Skeletal muscle cell (primary cell): ENCODE data around the gene TNNT2.

Source experiments
- DNase-seq: peaks from one replicate; pipeline ENCODE4 v3.0.0-alpha.2; 2010; ENCODE audit warnings: low read depth
- H3K4me3 ChIP-seq: 2 replicates; pipeline ENCODE4 v1.5.1; 2011; ENCODE audit warnings: low read depth, mild to moderate bottlenecking, control low read depth, low read length, moderate library complexity

The TNNT2 gene

DNA sequence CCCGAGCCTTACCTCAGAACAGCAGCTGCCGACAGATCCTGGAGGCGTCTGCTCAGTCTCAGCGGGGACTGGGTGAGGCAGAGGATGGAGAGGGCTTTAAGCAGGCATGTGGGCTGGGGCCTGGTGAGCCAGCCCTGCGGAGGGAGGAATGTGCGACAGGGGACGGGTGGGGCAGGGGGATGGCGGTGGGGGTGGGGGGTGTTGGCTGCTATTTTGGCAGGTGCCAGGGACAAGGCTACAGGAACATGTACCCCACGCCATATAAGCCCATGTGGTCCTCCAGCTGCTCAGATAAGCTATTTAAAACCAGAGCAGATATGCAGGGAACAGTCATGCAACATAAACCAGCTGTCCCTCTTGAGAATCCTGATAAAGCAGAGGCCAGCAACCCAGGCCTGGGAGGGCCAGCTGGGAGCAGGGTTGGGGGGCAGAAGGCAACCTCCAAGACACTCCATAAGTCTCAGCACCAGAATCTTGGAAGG, at the start of gene TNNT2:
TNNT2 (minus strand) TSS at position 70 of the 482 bp plus-strand sequence. CDS start 4,426 bp downstream, outside the sequence.
- peak within 1 kb of the TSS; percentile 53 for H3K4me3 ChIP-seq

DNA sequence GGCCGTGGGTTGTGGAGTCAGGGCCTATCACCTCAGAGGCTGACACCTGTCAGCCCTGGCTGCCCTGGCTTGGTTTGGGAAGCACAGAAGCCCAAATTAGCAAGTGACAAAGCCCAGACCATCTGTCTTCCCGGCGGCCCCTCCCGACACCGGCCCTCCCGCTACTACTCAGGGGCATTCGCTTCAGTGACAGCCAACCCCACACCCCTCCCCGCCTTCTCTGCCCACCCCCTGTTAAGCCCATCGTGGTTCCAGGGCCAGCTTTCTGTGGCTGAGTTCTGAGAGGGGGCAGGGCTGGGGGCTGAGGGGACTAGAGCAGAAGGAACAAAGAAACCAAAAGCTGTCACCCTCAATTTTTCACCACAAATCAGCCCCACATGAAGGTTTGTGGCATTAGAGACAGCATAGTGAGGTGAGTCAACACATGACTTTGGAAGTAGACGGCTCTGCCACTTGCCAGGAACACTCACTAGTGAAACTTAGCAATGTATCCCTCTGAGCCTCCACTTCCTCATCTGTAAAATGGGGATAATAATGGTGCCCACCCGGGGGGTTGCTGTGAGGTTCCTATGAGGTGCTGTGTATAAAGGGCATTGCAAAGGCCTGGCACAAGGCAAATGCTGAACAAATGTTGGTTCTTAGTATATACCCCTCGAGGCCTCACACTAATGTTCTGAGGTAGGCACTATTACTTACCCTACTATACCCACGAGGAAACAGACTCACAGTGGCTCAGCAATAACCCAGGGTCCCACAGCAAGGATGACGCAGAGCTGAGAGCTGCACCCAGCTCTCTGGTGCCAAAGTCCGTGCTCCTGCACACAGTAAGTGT, 49.2 kb upstream of the TNNT2 start:
- H3K4me3 ChIP-seq, result no peak overlapping the region
- no peak for DNase-seq

More for the DNA sequence above, at the start of gene TNNT2:
- no peak for DNase-seq

GRCh38 chr1:201424146-201424545, 46.7 kb upstream of the TNNT2 start:
- H3K4me3 ChIP-seq, result no peak overlapping the region
- no peak for DNase-seq

DNA sequence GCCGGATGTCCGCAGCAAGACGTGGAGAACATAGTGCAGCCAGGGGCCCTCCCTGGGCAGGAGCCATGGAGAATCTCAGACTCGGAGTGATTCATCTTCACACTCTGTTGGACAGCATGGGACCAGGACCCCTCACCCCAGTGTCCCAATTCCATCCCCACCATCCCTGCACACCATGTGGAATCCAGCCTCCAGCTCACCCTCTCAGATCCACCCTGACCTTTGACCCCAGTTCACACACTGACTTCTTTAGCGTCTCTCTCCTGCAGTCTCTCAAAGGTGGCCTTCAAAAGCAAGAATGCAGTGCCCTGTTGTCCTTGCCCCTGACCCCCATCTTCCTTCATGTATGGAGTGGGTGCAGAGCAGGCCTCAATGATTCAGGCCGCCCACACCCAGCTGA, 46.2 kb upstream of the TNNT2 start:
- no peak for DNase-seq
- no peak overlapping the region for H3K4me3 ChIP-seq

DNA sequence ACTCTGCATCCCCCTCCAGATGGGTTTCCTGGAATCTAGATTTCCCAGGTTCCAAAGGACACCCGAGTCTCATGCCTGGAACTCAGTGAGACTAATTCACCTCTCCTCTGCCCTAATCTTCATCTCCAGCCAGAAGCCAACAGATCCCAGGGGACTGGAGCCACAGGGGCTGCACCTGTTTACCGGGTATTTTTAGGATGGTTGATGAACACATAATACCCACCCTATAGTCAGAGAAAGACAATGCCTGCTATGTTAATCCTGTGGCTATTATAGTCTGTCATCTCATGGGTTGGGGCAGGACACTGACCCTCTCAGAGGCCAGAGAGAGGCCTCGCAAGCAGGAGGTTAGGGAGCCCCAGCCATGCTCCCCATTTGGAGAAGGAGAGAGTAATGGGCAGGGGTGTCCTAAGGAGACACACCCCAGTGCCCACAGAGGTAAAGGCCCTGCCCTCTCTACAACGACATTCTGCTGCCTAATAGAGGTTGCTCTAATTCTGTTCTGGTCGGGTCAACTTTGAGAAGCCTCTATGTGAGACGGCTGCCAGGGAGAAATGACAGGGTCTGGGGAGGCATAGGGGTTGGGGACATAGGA, 45.1 kb upstream of the TNNT2 start:
- DNase-seq, result no peak
- no peak overlapping the region for H3K4me3 ChIP-seq

- H3K4me3 ChIP-seq, result no peak overlapping the region
- DNase-seq, result no peak
These were observed 44.5 kb upstream of the TNNT2 start for GRCh38 chr1:201422026-201422425.

DNA sequence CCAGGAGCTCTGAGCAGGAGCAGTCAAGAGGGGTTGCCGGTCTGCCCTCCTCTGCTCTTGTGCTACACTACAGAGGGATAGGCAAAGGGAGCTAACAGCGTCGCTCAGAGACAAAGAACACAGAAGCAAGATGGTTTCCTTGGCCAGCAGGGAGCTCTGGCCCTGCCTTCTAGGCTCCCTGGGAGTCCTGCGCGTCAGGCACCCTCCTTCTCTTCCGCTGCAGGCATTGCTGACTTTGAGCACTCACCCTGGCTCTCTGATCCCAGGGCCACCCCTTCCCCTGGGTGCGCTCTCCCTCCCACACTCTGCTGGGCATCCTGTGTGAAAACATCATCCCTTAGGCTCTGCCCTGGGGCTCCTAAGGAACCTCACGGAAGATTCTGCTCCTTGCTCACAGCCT, 43.6 kb upstream of the TNNT2 start:
- no peak for DNase-seq
- H3K4me3 ChIP-seq, result peak overlapping the region; percentile 36

DNA sequence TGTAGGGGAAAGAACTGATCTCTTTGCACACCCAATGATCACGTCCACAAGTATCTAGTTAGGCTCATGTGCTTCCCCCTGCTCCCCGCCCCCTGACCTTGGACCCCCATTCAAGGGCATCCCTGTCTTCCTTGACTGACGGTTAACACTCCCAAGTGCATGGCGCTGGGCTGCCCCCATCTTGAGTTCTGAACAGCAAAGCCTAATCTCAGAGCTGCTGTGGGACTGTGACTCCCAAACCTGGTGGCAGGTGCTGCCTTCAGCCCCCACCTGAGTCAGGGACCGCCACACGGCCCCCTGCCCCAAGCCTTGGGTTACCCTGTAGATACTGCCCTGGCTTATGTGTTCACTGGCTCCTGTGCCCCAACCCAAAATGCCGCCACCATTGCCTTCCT, 43.1 kb upstream of the TNNT2 start:
- H3K4me3 ChIP-seq, result peak overlapping the region; percentile 36
- no peak for DNase-seq

GRCh38 chr1:201419746-201420607, 42.5 kb upstream of the TNNT2 start:
- peak; percentile 19 for DNase-seq
- peak overlapping the region; percentile 36 for H3K4me3 ChIP-seq

- H3K4me3 ChIP-seq, result peak overlapping the region; percentile 26
- DNase-seq, result no peak
These were observed 41.8 kb upstream of the TNNT2 start for GRCh38 chr1:201419256-201419655.

GRCh38 chr1:201418461-201418860, 41.0 kb upstream of the TNNT2 start:
- no peak overlapping the region for H3K4me3 ChIP-seq
- DNase-seq, result no peak

GRCh38 chr1:201414051-201414738, 36.7 kb upstream of the TNNT2 start:
- no peak overlapping the region for H3K4me3 ChIP-seq
- DNase-seq, result no peak

GRCh38 chr1:201411292-201411691, 33.8 kb upstream of the TNNT2 start:
- no peak for DNase-seq

GRCh38 chr1:201409440-201409839, 32.0 kb upstream of the TNNT2 start:
- no peak for DNase-seq
- no peak overlapping the region for H3K4me3 ChIP-seq

More at GRCh38 chr1:201411292-201411691, 33.8 kb upstream of the TNNT2 start:
- H3K4me3 ChIP-seq, result no peak overlapping the region

DNA sequence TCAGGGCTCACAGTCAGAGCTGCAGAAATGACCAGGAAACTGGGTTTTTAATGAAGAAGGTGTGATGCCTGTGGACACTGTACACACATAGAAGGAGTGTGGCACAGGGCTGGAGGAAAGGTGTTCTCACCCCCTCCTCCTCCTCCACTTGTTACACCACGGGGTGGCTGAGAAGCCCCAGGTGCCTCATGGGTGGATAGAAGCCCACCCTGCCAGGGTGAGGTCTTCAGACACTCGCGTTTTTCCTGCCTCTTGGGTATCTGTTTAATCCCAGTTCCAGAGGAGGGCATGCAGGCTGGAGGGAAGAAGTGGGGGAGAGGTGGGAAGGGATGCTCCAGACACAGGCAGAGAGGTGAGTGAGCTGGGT, 31.3 kb upstream of the TNNT2 start:
- H3K4me3 ChIP-seq, result no peak overlapping the region
- no peak for DNase-seq

DNA sequence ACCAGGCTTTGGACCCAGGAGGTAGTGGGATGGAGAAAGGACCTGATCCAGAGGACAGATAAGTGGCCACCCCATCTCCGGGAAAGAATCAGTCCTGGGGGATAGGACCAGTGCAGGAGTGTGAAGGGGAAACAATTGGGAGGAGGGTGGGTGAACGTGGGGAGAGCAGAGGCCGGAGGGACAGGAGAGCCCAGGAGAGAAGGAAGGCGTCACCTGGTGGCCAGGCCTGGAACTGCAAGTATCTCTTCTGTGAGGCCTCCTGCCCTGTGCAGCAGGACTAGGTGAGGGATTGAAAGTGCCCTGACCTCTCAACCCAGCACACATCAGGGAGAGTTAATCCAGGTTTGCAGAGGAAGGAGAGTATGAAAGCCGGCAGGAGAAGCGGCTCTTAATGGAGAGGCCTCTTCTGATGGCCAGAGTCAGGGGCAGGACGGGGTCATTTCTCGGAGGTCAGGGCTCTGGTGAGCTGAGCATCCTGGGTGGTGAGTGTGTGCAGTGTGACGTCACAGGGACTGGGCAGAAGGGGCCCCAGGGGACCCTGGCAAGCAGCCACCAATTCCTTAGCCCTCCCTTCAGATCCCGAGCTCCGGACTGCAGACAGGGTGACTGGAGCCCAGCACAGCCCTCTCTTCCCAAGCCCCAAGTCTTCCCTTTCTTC, 30.8 kb upstream of the TNNT2 start:
- H3K4me3 ChIP-seq, result no peak overlapping the region
- DNase-seq, result no peak

- no peak overlapping the region for H3K4me3 ChIP-seq
- no peak for DNase-seq
These were observed 29.4 kb upstream of the TNNT2 start for GRCh38 chr1:201406831-201407406.

DNA sequence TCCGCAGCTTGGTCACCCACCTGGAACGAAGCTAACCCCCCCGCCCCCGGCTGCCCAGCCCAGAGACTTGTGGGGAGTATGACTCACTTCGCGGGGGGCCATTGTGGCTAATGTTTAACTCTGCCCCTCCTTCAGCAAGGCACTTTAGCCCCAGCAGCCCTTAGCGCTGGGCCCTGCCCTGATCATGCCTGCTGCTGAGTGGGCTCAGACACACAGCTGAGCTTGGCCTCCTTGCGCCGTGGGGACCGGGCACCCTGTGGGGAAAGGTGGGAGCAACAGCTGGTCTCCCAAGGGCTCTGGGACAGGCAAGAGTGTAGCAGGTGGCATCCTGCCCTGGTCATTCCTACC, 28.0 kb upstream of the TNNT2 start:
- DNase-seq, result no peak
- no peak overlapping the region for H3K4me3 ChIP-seq
